ENCODE data around the gene GMPR2.

The GMPR2 gene

GRCh38 chr14:24253936-24254335, 21.2 kb downstream of the GMPR2 start:
- TF ChIP-seq, protein P1, sequence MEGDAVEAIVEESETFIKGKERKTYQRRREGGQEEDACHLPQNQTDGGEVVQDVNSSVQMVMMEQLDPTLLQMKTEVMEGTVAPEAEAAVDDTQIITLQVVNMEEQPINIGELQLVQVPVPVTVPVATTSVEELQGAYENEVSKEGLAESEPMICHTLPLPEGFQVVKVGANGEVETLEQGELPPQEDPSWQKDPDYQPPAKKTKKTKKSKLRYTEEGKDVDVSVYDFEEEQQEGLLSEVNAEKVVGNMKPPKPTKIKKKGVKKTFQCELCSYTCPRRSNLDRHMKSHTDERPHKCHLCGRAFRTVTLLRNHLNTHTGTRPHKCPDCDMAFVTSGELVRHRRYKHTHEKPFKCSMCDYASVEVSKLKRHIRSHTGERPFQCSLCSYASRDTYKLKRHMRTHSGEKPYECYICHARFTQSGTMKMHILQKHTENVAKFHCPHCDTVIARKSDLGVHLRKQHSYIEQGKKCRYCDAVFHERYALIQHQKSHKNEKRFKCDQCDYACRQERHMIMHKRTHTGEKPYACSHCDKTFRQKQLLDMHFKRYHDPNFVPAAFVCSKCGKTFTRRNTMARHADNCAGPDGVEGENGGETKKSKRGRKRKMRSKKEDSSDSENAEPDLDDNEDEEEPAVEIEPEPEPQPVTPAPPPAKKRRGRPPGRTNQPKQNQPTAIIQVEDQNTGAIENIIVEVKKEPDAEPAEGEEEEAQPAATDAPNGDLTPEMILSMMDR (IDR thresholded peaks at IDR 0.05; ENCODE audit: borderline replicate concordance, control extremely low read depth, extremely low read depth, insufficient read depth, missing control alignments), result no peak
- DNase-seq (ENCODE audit: low spot score), result no peak
- in situ Hi-C loops (cut with MboI; ENCODE audit: low sequenced_read_pairs, unreplicated experiment), result no loop called here

DNA sequence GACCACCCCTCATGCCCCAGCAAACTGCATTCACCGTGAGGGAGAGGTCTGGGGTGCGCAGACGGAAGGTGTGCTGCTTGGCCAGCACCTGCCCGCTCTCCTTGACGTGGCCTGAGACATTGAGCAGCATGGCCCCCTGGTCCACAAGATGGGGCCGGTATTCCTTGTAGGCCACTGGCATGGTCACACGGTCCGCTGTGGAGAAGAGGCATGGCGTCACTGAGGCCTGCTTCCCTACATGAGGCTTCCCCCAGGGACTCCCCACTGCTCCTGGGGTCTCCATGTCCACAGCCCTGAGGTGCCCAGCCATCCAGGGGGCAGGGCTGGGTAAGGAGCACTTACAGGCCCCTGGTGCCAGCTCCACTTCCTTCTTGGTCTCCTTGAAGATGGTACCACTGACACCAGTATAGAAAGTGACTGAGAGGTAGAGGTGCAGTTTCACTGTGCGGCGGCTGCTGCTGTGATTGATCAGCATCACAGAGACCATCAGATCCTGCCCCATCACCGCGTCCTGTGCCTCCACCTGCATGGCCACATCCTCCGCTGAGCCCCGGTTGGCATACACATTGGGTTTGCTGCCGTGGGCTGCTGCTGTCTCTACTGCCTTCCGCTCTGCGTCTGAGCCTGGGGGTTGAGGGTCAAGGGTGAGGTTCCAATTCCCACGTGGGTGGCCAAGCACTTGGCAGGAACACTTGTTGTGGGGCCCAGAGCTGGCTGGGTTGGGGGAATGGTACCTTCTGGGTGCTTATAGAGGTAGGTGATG, 22.1 kb downstream of the GMPR2 start:
- no peak for DNase-seq (ENCODE audit: low spot score)
- in situ Hi-C loops (cut with MboI; ENCODE audit: low sequenced_read_pairs, unreplicated experiment), result no loop called here
- TF ChIP-seq, protein P1 (IDR thresholded peaks at IDR 0.05; ENCODE audit: borderline replicate concordance, control extremely low read depth, extremely low read depth, insufficient read depth, missing control alignments), result no peak

DNA sequence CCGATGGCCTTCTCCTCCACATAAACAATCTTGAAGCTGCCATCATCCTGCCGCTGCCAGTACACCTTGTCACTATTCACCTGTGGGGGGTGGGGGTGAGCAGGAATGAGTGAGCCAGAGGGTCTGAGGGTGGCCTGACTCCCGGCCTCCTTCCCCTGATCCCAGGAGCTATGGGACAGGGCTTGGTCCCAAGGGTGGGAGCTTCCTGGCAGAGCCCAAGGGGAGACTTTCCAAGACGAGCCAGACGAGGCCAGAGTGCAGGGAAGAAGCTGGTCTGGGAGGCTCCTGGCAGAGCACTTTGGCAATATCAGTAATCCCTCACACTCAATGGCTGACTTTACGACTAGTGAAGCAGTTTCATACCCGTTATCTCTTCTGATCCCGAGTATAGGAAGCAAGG, 22.7 kb downstream of the GMPR2 start:
- in situ Hi-C loops (cut with MboI; ENCODE audit: low sequenced_read_pairs, unreplicated experiment), result no loop called here
- no peak for DNase-seq (ENCODE audit: low spot score)

GRCh38 chr14:24255931-24256711, 23.4 kb downstream of the GMPR2 start:
- TF ChIP-seq, protein P1 (IDR thresholded peaks at IDR 0.05; ENCODE audit: borderline replicate concordance, control extremely low read depth, extremely low read depth, insufficient read depth, missing control alignments), result no peak
- no peak for DNase-seq (ENCODE audit: low spot score)
- in situ Hi-C loops (cut with MboI; ENCODE audit: low sequenced_read_pairs, unreplicated experiment), result no loop called here

More for the DNA sequence above, 22.7 kb downstream of the GMPR2 start:
- TF ChIP-seq, protein P1 (IDR thresholded peaks at IDR 0.05; ENCODE audit: borderline replicate concordance, control extremely low read depth, extremely low read depth, insufficient read depth, missing control alignments), result no peak

DNA sequence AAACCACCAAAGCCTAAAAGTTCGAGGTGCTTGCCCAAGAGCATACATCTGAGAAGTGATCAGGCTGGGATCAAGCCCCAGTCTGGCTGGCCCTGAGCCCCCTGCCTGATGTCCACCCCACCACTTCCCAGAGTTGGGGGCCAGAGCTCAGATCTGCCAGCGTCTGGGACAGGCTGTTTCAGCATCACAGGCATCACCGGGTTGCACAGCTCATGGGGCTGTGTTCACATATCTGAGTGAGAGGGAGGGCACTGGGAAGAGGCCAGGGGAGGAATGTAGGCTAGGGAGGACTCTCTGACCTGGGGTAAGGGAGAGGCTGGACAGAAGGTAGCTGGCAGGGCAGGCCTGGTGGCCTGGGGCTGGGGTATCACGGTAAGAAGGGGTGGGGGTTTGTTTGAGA, 24.2 kb downstream of the GMPR2 start:
- TF ChIP-seq, protein P1 (IDR thresholded peaks at IDR 0.05; ENCODE audit: borderline replicate concordance, control extremely low read depth, extremely low read depth, insufficient read depth, missing control alignments), result no peak
- no peak for DNase-seq (ENCODE audit: low spot score)
- in situ Hi-C loops (cut with MboI; ENCODE audit: low sequenced_read_pairs, unreplicated experiment), result no loop called here

GRCh38 chr14:24258119-24258518, 25.4 kb downstream of the GMPR2 start:
- TF ChIP-seq, protein P1 (IDR thresholded peaks at IDR 0.05; ENCODE audit: borderline replicate concordance, control extremely low read depth, extremely low read depth, insufficient read depth, missing control alignments), result no peak
- DNase-seq (ENCODE audit: low spot score), result no peak
- in situ Hi-C loops (cut with MboI; ENCODE audit: low sequenced_read_pairs, unreplicated experiment), result no loop called here
